HL-60 (cell line): Measurements from ENCODE around the gene MNS1.
"Not testable (repeated sequence)": the region's sequence is repeated elsewhere in the genome, so short reads cannot be mapped to it uniquely, and the experiment has no call there.

Experiments used
- DNase-seq, 2 experiments: peaks; one replicate each; pipeline ENCODE4 v3.0.0-alpha.2; 2010 to 2020; ENCODE audit warnings: low read depth in 1 of 2, low spot score in 1 of 2
- H3K27ac ChIP-seq: fragments of 250-450 bp; sonication (Bioruptor Pico); replicated peaks from 2 replicates; pipeline ENCODE4 v1.5.1; 2020; ENCODE audit warnings: mild to moderate bottlenecking, moderate library complexity
- H3K27me3 ChIP-seq: fragments of 250-450 bp; sonication (Bioruptor Pico); 2 replicates; pipeline ENCODE4 v1.5.1; 2021; ENCODE audit warnings: mild to moderate bottlenecking, moderate library complexity; ENCODE audit not compliant: insufficient read depth, poor library complexity, severe bottlenecking
- H3K4me3 ChIP-seq: replicated peaks from 2 replicates; pipeline ENCODE4 v1.5.1; 2011; ENCODE audit warnings: mild to moderate bottlenecking, control low read depth, low read length; ENCODE audit not compliant: insufficient read depth
- GABPA ChIP-seq: IDR thresholded peaks from 2 replicates; pipeline ENCODE4 v1.6.1; 2012; ENCODE audit warnings: low read depth
- POLR2AphosphoS5 ChIP-seq: IDR thresholded peaks from 2 replicates; pipeline ENCODE4 v1.6.1; 2012; ENCODE audit warnings: low read depth
- REST ChIP-seq: IDR thresholded peaks from 2 replicates; pipeline ENCODE4 v1.6.1; 2012; ENCODE audit warnings: low read depth; ENCODE audit not compliant: insufficient replicate concordance
- SPI1 ChIP-seq: IDR thresholded peaks from 2 replicates; pipeline ENCODE4 v1.6.1; 2012; ENCODE audit warnings: low read depth, mild to moderate bottlenecking, borderline replicate concordance
- TF ChIP-seq, protein P1 (sequence below): IDR thresholded peaks from one replicate; pipeline ENCODE4 v1.5.1; 2011; ENCODE audit warnings: low read length, control low read depth, inconsistent platforms; ENCODE audit not compliant: insufficient read depth

The MNS1 gene

GRCh38 chr15:56397325-56397724, 67.6 kb downstream of the MNS1 start:
- not testable (repeated sequence) for H3K4me3 ChIP-seq, H3K27ac ChIP-seq, DNase-seq, H3K27me3 ChIP-seq

DNA sequence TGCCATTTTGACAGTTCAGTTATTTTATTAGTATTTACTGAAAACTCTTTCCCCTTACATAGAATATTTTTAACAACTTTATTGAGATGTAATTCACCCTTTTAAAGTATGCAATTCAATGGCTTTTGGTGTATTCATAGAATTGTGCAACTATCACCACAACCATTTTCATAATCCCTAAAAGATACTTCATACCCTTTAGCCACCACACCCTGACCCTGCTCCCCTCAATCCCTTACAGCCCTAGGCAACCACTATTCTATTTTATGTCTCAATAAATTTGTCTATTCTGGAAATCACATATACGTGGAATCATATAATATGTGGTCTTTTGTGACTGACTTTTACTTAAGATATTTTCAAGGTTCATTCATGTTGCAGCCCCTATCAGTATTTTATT, 70.0 kb downstream of the MNS1 start:
- no peaks in the 10 kb centered on the region for H3K27me3 ChIP-seq
- H3K27ac ChIP-seq: no peak overlapping the region
- TF ChIP-seq GABPA (no peak), POLR2AphosphoS5 (no peak), SPI1 (no peak), REST (no peak)
- TF ChIP-seq, protein P1, sequence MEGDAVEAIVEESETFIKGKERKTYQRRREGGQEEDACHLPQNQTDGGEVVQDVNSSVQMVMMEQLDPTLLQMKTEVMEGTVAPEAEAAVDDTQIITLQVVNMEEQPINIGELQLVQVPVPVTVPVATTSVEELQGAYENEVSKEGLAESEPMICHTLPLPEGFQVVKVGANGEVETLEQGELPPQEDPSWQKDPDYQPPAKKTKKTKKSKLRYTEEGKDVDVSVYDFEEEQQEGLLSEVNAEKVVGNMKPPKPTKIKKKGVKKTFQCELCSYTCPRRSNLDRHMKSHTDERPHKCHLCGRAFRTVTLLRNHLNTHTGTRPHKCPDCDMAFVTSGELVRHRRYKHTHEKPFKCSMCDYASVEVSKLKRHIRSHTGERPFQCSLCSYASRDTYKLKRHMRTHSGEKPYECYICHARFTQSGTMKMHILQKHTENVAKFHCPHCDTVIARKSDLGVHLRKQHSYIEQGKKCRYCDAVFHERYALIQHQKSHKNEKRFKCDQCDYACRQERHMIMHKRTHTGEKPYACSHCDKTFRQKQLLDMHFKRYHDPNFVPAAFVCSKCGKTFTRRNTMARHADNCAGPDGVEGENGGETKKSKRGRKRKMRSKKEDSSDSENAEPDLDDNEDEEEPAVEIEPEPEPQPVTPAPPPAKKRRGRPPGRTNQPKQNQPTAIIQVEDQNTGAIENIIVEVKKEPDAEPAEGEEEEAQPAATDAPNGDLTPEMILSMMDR: no peak
- H3K4me3 ChIP-seq: no peak overlapping the region
- no peak for DNase-seq

GRCh38 chr15:56393277-56393676, 71.7 kb downstream of the MNS1 start:
- no peak overlapping the region for H3K27ac ChIP-seq
- H3K4me3 ChIP-seq: no peak overlapping the region
- no peaks in the 10 kb centered on the region for H3K27me3 ChIP-seq
- TF ChIP-seq, protein P1: no peak
- no peak for TF ChIP-seq GABPA
- TF ChIP-seq REST: no peak
- TF ChIP-seq POLR2AphosphoS5: no peak
- no peak for TF ChIP-seq SPI1
- no peak for DNase-seq

DNA sequence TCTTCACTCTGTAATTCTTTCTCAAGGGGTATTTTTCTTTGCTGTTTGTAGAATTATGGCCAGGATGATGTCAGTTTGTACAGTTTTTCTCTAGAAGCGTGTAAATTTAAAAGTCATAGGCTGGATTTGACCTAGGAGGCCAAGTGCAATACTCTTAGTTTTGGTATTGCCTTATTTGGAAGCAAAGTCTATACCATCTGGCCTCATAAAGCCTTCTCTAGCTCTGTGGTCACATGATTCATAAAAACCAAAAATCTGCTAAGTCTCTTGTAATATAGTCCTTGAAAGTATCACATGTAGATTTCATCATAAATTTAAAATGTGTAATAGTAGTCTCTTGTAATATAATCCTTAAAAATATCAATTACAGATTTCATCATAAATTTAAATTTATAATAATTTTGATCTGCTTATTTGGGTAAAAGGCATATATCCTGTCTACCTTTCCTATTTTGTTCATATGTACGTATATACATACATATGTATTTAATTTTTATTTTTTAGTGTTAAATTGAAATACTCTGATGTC, 74.1 kb downstream of the MNS1 start:
- no peak for DNase-seq
- TF ChIP-seq, protein P1: no peak
- TF ChIP-seq SPI1 (no peak), REST (no peak), GABPA (no peak), POLR2AphosphoS5 (no peak)

More for the DNA sequence above, 74.1 kb downstream of the MNS1 start:
- Histone ChIP-seq H3K27ac (no peak overlapping the region), H3K4me3 (no peak overlapping the region), H3K27me3 (no peaks in the 10 kb centered on the region)
